OCI-LY1 (cell line): Measurements from ENCODE around the gene PDE3B.

Source experiments
- H2AFZ ChIP-seq: fragments of 200-600 bp; sonication (generic), shearing (Covaris generic); 2 replicates; pipeline ENCODE4 v1.6.0; 2014; ENCODE audit warnings: antibody characterized with exemption, mild to moderate bottlenecking, low read length
- H3F3A ChIP-seq: fragments of 200-600 bp; sonication (generic), shearing (Covaris generic); 2 replicates; pipeline ENCODE4 v1.6.0; 2014; ENCODE audit warnings: mild to moderate bottlenecking, antibody characterized with exemption, low read length, moderate library complexity; ENCODE audit not compliant: insufficient read depth
- H3K27ac ChIP-seq: fragments of 200-600 bp; sonication (generic); 2 replicates; pipeline ENCODE4 v1.5.1; 2014; ENCODE audit warnings: low read length, mixed run types, mild to moderate bottlenecking, low read depth; ENCODE audit not compliant: poor library complexity, severe bottlenecking
- H3K27me3 ChIP-seq: fragments of 200-600 bp; sonication (generic); 2 replicates; pipeline ENCODE4 v1.6.0; 2014; ENCODE audit warnings: antibody characterized with exemption, mild to moderate bottlenecking, low read length, moderate library complexity; ENCODE audit not compliant: insufficient read depth
- H3K36me3 ChIP-seq: fragments of 200-600 bp; sonication (generic); 2 replicates; pipeline ENCODE4 v1.6.1; 2014; ENCODE audit warnings: mild to moderate bottlenecking, antibody characterized with exemption, low read length, moderate library complexity, mixed read lengths; ENCODE audit not compliant: insufficient read depth
- H3K4me1 ChIP-seq: fragments of 200-600 bp; sonication (generic); 2 replicates; pipeline ENCODE4 v1.5.1; 2014; ENCODE audit warnings: mild to moderate bottlenecking, low read length, moderate library complexity; ENCODE audit not compliant: insufficient read depth, severe bottlenecking
- H3K4me2 ChIP-seq: fragments of 200-600 bp; sonication (generic), shearing (Covaris generic); 2 replicates; pipeline ENCODE4 v1.6.1; 2014; ENCODE audit warnings: low read length
- H3K4me3 ChIP-seq: fragments of 200-600 bp; sonication (generic); 2 replicates; pipeline ENCODE4 v1.5.1; 2014; ENCODE audit warnings: low read length, low read depth, mild to moderate bottlenecking, mixed read lengths; ENCODE audit not compliant: poor library complexity, severe bottlenecking
- H3K79me2 ChIP-seq: fragments of 200-600 bp; shearing (Covaris generic); 2 replicates; pipeline ENCODE4 v1.6.1; 2016; ENCODE audit warnings: mixed run types, low read length, mixed read lengths; ENCODE audit not compliant: insufficient read depth
- H3K9ac ChIP-seq: fragments of 200-600 bp; sonication (generic), shearing (Covaris generic); 2 replicates; pipeline ENCODE4 v1.6.1; 2014; ENCODE audit warnings: mild to moderate bottlenecking, low read length, mixed read lengths
- H3K9me2 ChIP-seq: fragments of 200-600 bp; sonication (generic), shearing (Covaris generic); 2 replicates; pipeline ENCODE4 v1.6.1; 2014; ENCODE audit warnings: low read depth, mild to moderate bottlenecking, low read length, mixed read lengths
- H3K9me3 ChIP-seq: fragments of 200-600 bp; shearing (Covaris generic); 2 replicates; pipeline ENCODE4 v1.6.1; 2014; ENCODE audit warnings: low read length, mixed read lengths
- H4K20me1 ChIP-seq: fragments of 200-600 bp; sonication (generic), shearing (Covaris generic); 2 replicates; pipeline ENCODE4 v1.6.0; 2016; ENCODE audit warnings: mild to moderate bottlenecking, low read length; ENCODE audit not compliant: insufficient read depth
- EZH2 ChIP-seq: fragments of 200-600 bp; sonication (generic), shearing (Covaris generic); IDR thresholded peaks from 2 replicates; pipeline ENCODE4 v1.8.0; 2017; ENCODE audit warnings: borderline replicate concordance, mixed run types, mild to moderate bottlenecking, antibody characterized with exemption, low read length, moderate library complexity, mixed read lengths
- TF ChIP-seq, protein P1 (sequence below): fragments of 200-600 bp; sonication (generic), shearing (Covaris generic); IDR thresholded peaks from 2 replicates; pipeline ENCODE4 v1.5.1; 2017; ENCODE audit warnings: mild to moderate bottlenecking, antibody characterized with exemption, low read length, moderate library complexity, mixed read lengths

PDE3B gene

DNA sequence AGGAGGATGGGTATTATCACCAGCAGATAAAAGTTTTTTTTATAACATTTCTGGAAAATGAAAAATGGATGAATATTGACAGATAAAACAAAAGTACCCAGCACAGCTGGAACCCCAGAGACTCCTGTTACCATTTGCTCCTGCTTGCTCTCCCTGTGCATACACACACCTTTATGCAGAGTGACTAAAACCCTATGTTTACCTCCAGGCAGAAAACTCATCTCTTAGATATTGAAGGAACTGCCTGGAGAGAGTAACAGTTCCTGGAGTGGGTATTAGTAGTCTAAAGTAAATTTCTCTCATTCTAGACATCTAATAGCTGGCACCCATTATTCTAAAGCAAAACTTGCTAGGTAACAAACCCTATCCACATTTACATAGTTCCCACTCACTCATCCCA, 210.5 kb downstream of the PDE3B start:
- Histone ChIP-seq H3K4me1 (no peaks in the 10 kb centered on the region), H2AFZ (no peak overlapping the region), H3K27me3 (no peaks in the 10 kb centered on the region; the same call in 1 of the 2 replicates), H3K4me3 (no peak overlapping the region), H3K9me3 (no peaks in the 10 kb centered on the region), H3K79me2 (no peaks in the 10 kb centered on the region), H3K9ac (no peak overlapping the region), H3K4me2 (no peak overlapping the region), H3F3A (no peaks in the 10 kb centered on the region), H3K36me3 (no peaks in the 10 kb centered on the region), H3K27ac (no peak overlapping the region), H4K20me1 (no peaks in the 10 kb centered on the region), H3K9me2 (no peaks in the 10 kb centered on the region)
- TF ChIP-seq EZH2, result no peak
- TF ChIP-seq, protein P1, sequence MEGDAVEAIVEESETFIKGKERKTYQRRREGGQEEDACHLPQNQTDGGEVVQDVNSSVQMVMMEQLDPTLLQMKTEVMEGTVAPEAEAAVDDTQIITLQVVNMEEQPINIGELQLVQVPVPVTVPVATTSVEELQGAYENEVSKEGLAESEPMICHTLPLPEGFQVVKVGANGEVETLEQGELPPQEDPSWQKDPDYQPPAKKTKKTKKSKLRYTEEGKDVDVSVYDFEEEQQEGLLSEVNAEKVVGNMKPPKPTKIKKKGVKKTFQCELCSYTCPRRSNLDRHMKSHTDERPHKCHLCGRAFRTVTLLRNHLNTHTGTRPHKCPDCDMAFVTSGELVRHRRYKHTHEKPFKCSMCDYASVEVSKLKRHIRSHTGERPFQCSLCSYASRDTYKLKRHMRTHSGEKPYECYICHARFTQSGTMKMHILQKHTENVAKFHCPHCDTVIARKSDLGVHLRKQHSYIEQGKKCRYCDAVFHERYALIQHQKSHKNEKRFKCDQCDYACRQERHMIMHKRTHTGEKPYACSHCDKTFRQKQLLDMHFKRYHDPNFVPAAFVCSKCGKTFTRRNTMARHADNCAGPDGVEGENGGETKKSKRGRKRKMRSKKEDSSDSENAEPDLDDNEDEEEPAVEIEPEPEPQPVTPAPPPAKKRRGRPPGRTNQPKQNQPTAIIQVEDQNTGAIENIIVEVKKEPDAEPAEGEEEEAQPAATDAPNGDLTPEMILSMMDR, result no peak

DNA sequence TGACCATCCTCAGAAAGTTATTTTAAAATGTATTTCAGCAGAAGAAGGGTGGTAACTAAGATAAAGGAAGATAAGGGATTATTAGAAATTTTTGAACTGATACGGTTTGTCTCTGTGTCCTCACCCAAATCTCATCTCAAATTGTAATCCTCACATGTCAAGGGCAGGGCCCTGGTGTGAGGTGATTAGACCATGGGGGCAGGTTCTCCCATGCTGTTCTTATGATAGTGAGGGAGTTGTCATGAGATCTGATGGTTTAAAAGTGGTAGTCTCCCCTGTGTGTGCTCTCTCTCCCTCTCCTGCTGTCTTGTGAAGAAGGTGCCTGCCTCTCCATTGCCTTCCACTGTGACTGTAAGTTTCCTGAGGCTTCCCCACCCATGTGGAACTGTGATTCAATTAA, 212.3 kb downstream of the PDE3B start:
- Histone ChIP-seq H3K79me2 (no peaks in the 10 kb centered on the region), H3K4me3 (no peak overlapping the region), H4K20me1 (no peaks in the 10 kb centered on the region), H3K36me3 (no peaks in the 10 kb centered on the region), H3K9ac (no peak overlapping the region), H3K4me1 (no peaks in the 10 kb centered on the region), H3K9me3 (no peaks in the 10 kb centered on the region), H3K27me3 (no peaks in the 10 kb centered on the region; the same call in 1 of the 2 replicates), H3K9me2 (no peaks in the 10 kb centered on the region), H3K4me2 (no peak overlapping the region), H2AFZ (no peak overlapping the region), H3F3A (no peaks in the 10 kb centered on the region), H3K27ac (no peak overlapping the region)
- TF ChIP-seq EZH2, result no peak
- TF ChIP-seq, protein P1, result no peak

GRCh38 chr11:14857621-14858020, 214.0 kb downstream of the PDE3B start:
- TF ChIP-seq, protein P1, result no peak
- TF ChIP-seq EZH2, result no peak
- Histone ChIP-seq H3F3A (no peaks in the 10 kb centered on the region), H4K20me1 (no peaks in the 10 kb centered on the region), H3K9me3 (no peaks in the 10 kb centered on the region), H3K9me2 (no peaks in the 10 kb centered on the region), H3K27ac (no peak overlapping the region), H3K36me3 (no peaks in the 10 kb centered on the region), H3K4me3 (no peak overlapping the region), H2AFZ (no peak overlapping the region), H3K9ac (no peak overlapping the region), H3K79me2 (no peaks in the 10 kb centered on the region), H3K27me3 (no peaks in the 10 kb centered on the region; the same call in 1 of the 2 replicates), H3K4me2 (no peak overlapping the region), H3K4me1 (peaks cover 9% of the 10 kb centered on the region)
